Stomach (tissue), 9 donors: ENCODE results near the gene PLEKHB2. TPM values are rescaled to one million over a fixed set of nuclear protein-coding genes. Genes with fewer than 3 reads are reported as not detected.
A peak's percentile ranks its signal among the peaks of the same experiment; 100 is the strongest.
"Not testable (repeated sequence)": the region's sequence is repeated elsewhere in the genome, so short reads cannot be mapped to it uniquely, and the experiment has no call there.

Source experiments
- DNase-seq, 2 donors: peaks; one replicate each; pipeline versions ENCODE4 v3.0.0 to v3.0.0-alpha.2; 2013 to 2019
- H3K27ac ChIP-seq, 5 donors: fragments of 200-600 bp in 4 of 5; sonication (generic) in 4 of 5; one replicate each; pipeline ENCODE4 v1.5.1; 2013 to 2019; ENCODE audit warnings: mild to moderate bottlenecking in 1 of 5, moderate library complexity in 1 of 5
- H3K27me3 ChIP-seq, 3 donors: fragments of 200-600 bp; sonication (generic); one replicate each; pipeline ENCODE4 v1.5.1; 2017 to 2019; ENCODE audit warnings: mixed run types in 1 of 3
- H3K36me3 ChIP-seq, 4 donors: fragments of 200-600 bp; sonication (generic); 1 replicate in 3 of 4; 2 replicates in 1 of 4; pipeline ENCODE4 v1.5.1; 2016 to 2019
- H3K4me1 ChIP-seq, 4 donors: fragments of 200-600 bp; sonication (generic); one replicate each; pipeline ENCODE4 v1.5.1; 2016 to 2019
- H3K4me3 ChIP-seq, 4 donors: fragments of 200-600 bp; sonication (generic) in 3 of 4; one replicate each; pipeline ENCODE4 v1.5.1; 2016 to 2019; ENCODE audit warnings: mild to moderate bottlenecking in 1 of 4
- H3K9me3 ChIP-seq, 4 donors: fragments of 200-600 bp; sonication (generic); one replicate each; pipeline ENCODE4 v1.5.1; 2016 to 2019
- EP300 ChIP-seq: sonication (generic); formaldehyde crosslinking; IDR thresholded peaks from one replicate; pipeline ENCODE4 v1.6.1; 2017; ENCODE audit warnings: antibody characterized with exemption
- POLR2A ChIP-seq, 4 donors: fragments of 450-650 bp; IDR thresholded peaks; one replicate each; pipeline ENCODE4 v1.6.1; 2016; ENCODE audit warnings: antibody characterized with exemption in 4 of 4, control low read depth in 2 of 4, mild to moderate bottlenecking in 1 of 4, moderate library complexity in 1 of 4
- POLR2AphosphoS5 ChIP-seq, 3 donors: sonication (generic); formaldehyde crosslinking; IDR thresholded peaks; one replicate each; pipeline ENCODE4 v1.6.1; 2016; ENCODE audit warnings: antibody characterized with exemption in 3 of 3
- WGBS, 5 donors: extraction: QIAGEN DNeasy Blood & Tissue Kit in 3 of 5; methylation state at CpG; one replicate each; pipeline versions ENCODE4 v1.1.5 to v1.1.7; 2013 to 2018; 5-methylcytosine and 5-hydroxymethylcytosine counted together
- intact Hi-C: fragments of 100-400 bp; cut with DNase I; formaldehyde crosslinking; loops from one replicate; pipeline ENCODE4 v1.15.1; 2023; ENCODE audit warnings: low total_unique reads
- polyA plus RNA-seq, 3 donors: library from polyadenylated mRNA; stranded (reverse); fragments of 200-250 nt; gene quantifications; one replicate each; pipeline ENCODE4 v1.2.3, GENCODE V29; 2013
- total RNA-seq, 5 donors: library from RNA; depleted of rRNA; stranded (reverse); fragments of >200 nt; gene quantifications; one replicate each; pipeline versions ENCODE4 v1.1.0 to v1.2.3, GENCODE V29; 2014 to 2016
- TF ChIP-seq, protein P1 (sequence below), 7 experiments: fragments of 450-650 bp in 4 of 7; fragments of 200-600 bp in 3 of 7; sonication (generic) in 3 of 7; IDR thresholded peaks; one replicate each; pipeline ENCODE4 v1.5.1; 2016 to 2019; ENCODE audit warnings: antibody characterized with exemption in 7 of 7, control low read depth in 2 of 7, mild to moderate bottlenecking in 1 of 7
- donor health status: healthy with polysubstance abuse.
- donor health status: Bipolar disorder and iron deficiency.
- donor health status: healthy.

PLEKHB2 gene
- total and polyA plus RNA-seq, 8 donors: 13.2 to 181 (median 54.1) TPM

DNA sequence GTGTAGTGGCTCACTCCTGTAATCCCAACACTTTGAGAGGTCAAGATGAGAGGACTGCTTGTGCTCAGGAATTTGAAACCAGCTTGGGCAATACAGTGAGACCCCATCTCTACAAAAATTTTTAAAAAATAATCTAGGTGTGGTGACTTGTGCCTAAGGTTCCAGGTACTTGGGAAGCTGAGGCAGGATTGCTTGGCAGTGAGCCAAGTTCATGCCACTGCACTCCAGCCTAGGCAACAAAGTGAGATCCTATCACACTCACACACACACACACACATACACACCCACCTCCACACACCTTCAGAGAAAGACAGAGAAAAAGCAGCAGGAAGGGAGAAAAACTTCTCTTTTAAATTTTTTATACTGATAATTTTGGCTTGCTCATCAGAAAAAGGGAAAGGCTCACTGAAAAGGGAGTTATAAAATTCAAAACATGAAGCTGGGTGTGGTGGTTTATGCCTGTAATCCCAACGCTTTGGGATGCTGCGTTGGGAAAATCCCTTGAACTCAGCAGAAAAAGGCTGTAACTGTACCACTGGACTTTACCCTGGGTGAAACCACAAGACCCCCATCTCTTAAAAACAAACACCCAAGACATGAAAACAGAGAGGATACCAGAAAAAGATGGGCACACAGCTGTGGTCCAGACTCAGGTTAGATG lies 37.5 kb upstream of the PLEKHB2 start:
- intact Hi-C loops: no loop called here
- Histone ChIP-seq H3K27ac (no peak overlapping the region), H3K4me1 (peaks cover 0 to 36% (median 10%) of the 10 kb centered on the region in 4 donors), H3K4me3 (no peak overlapping the region), H3K27me3 (no peaks in the 10 kb centered on the region), H3K36me3 (peaks cover 37 to 91% (median 77%) of the 10 kb centered on the region in 4 donors), H3K9me3 (no peaks in the 10 kb centered on the region)
- 45 to 58% (median 51%) methylated on average over 2 of the region's 2 CpGs for WGBS, 5 donors
- no peak for TF ChIP-seq POLR2AphosphoS5 (IDR thresholded peaks at IDR 0.05)
- no peak for TF ChIP-seq POLR2A (IDR thresholded peaks at IDR 0.05)
- TF ChIP-seq, protein P1, sequence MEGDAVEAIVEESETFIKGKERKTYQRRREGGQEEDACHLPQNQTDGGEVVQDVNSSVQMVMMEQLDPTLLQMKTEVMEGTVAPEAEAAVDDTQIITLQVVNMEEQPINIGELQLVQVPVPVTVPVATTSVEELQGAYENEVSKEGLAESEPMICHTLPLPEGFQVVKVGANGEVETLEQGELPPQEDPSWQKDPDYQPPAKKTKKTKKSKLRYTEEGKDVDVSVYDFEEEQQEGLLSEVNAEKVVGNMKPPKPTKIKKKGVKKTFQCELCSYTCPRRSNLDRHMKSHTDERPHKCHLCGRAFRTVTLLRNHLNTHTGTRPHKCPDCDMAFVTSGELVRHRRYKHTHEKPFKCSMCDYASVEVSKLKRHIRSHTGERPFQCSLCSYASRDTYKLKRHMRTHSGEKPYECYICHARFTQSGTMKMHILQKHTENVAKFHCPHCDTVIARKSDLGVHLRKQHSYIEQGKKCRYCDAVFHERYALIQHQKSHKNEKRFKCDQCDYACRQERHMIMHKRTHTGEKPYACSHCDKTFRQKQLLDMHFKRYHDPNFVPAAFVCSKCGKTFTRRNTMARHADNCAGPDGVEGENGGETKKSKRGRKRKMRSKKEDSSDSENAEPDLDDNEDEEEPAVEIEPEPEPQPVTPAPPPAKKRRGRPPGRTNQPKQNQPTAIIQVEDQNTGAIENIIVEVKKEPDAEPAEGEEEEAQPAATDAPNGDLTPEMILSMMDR (IDR thresholded peaks at IDR 0.05): no peak
- TF ChIP-seq EP300: no peak
- DNase-seq: no peak

DNA sequence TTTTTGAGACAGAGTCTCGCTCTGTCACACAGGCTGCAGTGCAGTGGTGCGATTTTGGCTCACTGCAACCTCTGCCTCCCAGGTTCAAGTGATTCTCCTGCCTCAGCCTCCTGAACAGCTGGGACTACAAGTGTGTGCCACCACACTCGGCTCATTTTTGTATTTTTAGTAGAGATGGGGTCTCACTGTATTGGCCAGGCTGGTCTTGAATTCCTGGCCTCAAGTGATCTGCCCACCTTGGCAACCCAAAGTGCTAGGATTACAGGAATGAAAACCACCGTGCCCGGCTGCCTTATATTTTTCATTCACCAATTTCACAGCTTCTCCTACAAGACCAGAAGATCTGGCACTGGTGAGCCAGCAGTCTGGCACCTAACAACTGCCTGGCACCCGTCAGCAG lies 37.0 kb upstream of the PLEKHB2 start:
- peaks cover 37 to 91% (median 78%) of the 10 kb centered on the region in 4 donors for H3K36me3 ChIP-seq
- intact Hi-C loops, DNase-seq, H3K27ac ChIP-seq, H3K4me3 ChIP-seq, H3K27me3 ChIP-seq, H3K9me3 ChIP-seq: not testable (repeated sequence)
- H3K4me1 ChIP-seq: peaks cover 0 to 34% (median 9%) of the 10 kb centered on the region in 4 donors
- WGBS, 5 donors: 94 to 97% (median 96%) methylated on average over 6 of the region's 6 CpGs

DNA sequence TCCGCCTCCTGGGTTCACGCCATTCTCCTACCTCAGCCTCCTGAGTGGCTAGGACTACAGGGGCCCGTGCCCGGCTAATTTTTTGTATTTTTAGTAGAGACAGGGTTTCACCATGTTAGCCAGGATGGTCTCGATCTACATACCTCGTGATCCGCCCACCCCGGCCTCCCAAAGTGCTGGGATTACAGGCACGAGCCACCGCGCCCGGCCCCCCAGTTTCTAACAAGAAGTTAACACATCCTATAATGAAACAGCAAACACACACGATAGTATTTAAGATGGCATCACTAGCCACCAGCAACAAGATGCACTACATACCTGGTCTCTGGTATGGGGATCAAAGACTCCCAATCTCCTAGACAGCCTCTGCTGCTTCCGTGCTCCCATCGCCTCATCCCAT lies 29.6 kb upstream of the PLEKHB2 start:
- H3K4me1 ChIP-seq: peaks cover 28 to 57% (median 48%) of the 10 kb centered on the region in 4 donors
- H3K9me3 ChIP-seq, H3K4me3 ChIP-seq, DNase-seq, intact Hi-C loops, H3K27me3 ChIP-seq, H3K27ac ChIP-seq: not testable (repeated sequence)
- 96 to 98% (median 96%) methylated on average over 15 of the region's 15 CpGs for WGBS, 5 donors
- peaks cover 54 to 100% (median 96%) of the 10 kb centered on the region in 4 donors for H3K36me3 ChIP-seq

DNA sequence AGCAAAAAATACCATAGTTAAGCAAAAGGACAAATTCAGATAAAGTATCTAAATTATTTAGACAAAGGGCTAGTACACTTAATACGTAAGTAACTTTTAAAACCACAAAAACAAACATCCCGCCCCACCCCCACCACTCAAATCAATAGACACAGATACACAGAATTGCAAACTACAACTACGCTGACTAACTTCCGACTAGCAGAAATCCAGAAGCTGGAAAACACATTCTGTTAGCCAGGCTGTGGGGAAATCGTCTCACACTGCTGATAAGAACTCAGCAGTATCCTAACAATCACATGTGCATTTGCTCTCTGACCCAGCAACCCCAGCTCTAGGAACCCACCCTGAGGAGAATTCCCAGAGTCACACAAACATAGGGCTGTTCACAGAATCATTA lies 28.4 kb upstream of the PLEKHB2 start:
- TF ChIP-seq, protein P1 (IDR thresholded peaks at IDR 0.05): no peak
- TF ChIP-seq POLR2A (IDR thresholded peaks at IDR 0.05) (no peak), EP300 (no peak), POLR2AphosphoS5 (IDR thresholded peaks at IDR 0.05) (no peak)
- DNase-seq: no peak
- Histone ChIP-seq H3K9me3 (no peaks in the 10 kb centered on the region), H3K4me1 (peaks cover 28 to 57% (median 50%) of the 10 kb centered on the region in 4 donors), H3K27ac (peak overlapping the region in 4 of 5 donors; percentile 4 to 47 (median 26)), H3K4me3 (no peak overlapping the region), H3K36me3 (peaks cover 51 to 100% (median 96%) of the 10 kb centered on the region in 4 donors), H3K27me3 (no peaks in the 10 kb centered on the region)
- WGBS, 5 donors: 45 to 71% (median 50%) methylated on average over 5 of the region's 5 CpGs
- intact Hi-C loops: no loop called here

DNA sequence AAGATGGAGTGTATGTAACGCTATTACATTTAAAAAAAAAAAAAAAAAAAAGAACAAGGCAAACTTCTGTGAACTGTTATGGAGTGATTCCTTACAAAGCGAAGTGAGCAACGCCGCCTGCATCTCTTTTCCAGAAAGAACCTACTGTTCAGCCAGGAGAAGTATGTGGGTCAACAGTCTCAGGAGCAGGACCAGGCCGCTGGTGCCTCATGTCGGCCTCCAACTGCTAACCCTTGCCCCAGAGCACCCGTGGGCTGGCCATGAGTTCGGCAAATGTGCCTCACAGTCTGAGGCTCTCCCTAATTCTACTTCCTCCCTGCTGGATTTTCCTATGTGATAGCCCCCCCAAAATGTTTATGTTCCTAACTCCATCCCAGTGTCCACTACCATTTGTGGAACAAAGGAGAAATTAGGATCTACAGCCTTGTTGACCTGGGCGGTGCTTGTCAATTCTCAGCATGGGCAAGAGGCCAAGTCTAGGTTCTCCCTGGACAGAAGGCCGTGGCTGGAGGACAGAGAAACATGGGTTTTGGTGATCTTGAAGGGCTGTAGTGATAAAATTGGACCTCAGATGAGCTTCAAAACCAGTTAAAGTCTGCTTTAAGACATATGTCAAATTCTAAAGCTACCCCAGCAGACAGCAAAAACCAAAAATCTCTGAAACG lies 27.8 kb upstream of the PLEKHB2 start:
- TF ChIP-seq EP300: no peak
- TF ChIP-seq, protein P1 (IDR thresholded peaks at IDR 0.05): no peak
- DNase-seq: peak in 1 of 2 donors; percentile 36
- Histone ChIP-seq H3K4me3 (no peak overlapping the region), H3K27ac (peak overlapping the region; percentile 4 to 51 (median 47)), H3K9me3 (no peaks in the 10 kb centered on the region), H3K27me3 (no peaks in the 10 kb centered on the region), H3K36me3 (peaks cover 49 to 100% (median 96%) of the 10 kb centered on the region in 4 donors), H3K4me1 (peaks cover 28 to 57% (median 50%) of the 10 kb centered on the region in 4 donors)
- 60 to 74% (median 67%) methylated on average over 11 of the region's 11 CpGs for WGBS, 5 donors
- intact Hi-C loops: no loop called here
